HG03558 (cell line): ENCODE results near the gene SPACDR.

Experiments used
- ATAC-seq: cut with Tn5 transposase; IDR thresholded peaks from one replicate; pipeline ENCODE4 v1.9.1; 2021; ENCODE audit warnings: moderate number of reproducible peaks; ENCODE audit not compliant: unreplicated experiment; ENCODE audit errors: extremely low read depth

Gene SPACDR

DNA sequence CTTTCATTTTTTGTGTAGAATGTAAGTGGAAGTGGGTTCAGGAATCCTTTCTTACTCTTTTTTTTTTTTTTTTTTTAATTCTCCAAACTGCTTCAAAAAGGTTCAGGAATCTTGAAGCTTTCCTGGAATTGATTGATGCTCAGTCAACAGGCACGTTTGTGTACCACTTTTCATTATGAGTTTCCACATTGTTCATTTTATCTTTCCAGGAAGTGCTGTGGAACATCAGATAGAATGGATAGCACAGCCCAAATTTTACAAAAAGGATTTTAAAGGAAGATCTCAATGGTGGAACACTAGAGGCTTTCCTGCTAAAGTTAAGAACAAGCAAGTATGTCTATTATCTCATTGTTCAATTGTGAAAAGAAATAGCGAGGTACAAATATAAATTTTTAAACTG, 25.9 kb downstream of the SPACDR start:
- ATAC-seq, result no peak

- ATAC-seq, result no peak
Observed at GRCh38 chr7:100437150-100438100, 26.6 kb downstream of the SPACDR start.

GRCh38 chr7:100435401-100436304, 28.4 kb downstream of the SPACDR start:
- no peak for ATAC-seq

GRCh38 chr7:100434297-100435144, 29.5 kb downstream of the SPACDR start:
- no peak for ATAC-seq

DNA sequence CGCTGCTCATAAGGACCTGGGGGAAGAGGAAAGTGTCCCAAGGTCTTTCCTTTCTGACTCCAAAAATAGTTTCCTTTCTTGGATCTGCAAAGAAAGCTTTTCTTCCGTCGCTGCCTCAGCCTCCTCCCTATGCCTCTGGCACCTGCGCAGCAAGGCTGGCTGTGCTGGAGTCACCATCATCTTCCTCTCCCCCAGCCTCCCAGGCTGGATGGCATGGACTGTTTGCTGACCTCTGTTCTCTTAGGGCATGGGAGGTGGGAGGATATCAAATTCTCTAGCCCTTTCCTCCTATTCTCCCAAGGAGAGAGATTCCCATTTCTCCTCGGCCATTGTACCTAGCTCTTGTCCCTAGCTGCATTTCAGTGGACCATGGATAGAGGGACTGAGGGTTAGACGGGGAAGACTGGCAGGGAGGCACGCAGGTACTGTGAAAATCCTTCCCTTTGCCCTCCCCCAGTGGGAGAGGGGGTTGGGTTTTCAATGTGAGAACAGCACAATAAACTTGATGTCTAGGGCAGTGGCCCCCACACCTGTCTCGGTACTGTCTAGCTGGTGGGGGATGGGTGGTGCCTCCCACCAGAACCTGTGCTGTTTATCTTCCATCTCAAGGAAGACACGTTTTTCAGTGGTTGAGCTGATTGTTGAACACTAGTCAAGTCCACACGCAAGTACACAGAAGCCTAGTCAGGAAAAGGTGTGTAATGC, 30.3 kb downstream of the SPACDR start:
- ATAC-seq, result no peak

GRCh38 chr7:100433276-100433591, 30.8 kb downstream of the SPACDR start:
- ATAC-seq, result no peak

DNA sequence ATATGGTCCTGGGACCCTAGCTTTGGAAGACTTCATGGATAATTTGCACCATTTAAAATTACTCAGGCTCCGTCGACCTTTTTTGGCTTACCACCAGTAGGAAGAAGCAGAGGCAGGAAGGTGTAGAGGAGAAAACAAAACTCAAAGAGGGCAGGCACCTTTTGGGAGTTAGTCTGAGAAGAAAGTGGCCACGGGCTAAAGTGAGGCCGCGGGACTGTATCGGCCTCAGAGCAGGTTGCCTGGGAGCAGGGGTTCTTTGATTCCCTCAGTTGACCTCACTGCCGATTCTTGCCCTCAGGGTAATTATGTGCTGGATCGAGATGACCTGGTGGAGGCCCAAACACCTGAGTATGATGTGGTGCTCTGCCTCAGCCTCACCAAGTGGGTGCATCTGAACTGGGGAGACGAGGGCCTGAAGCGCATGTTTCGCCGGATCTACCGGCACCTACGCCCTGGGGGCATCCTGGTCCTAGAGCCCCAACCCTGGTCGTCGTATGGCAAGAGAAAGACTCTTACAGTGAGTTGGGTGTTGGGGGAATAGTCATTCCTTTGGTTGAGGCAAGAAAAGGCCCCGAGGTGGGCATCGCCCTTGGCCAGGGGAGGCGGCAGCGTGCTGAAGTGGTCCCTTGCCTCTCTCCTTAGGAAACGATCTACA, 31.3 kb downstream of the SPACDR start:
- no peak for ATAC-seq

DNA sequence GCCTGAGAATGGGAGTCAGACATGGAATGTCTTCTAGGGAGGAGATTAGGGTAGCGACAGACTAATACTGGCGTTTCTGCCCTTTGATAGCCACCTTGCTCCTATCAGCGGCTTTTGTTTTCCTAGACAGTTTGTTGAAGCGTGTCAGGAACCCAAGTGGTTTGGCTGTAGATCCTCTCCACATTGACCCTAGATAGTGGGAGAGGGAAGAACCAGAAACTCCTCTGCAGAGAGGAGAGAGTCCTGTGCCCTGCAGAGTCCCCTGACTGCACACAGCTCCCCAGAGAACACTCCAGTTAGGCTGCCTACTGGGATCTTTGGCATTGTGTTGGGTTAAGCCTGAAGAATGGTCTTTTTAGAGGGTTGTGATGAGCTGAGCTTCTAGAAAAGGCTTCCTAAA, 32.0 kb downstream of the SPACDR start:
- no peak for ATAC-seq

- ATAC-seq, result no peak
Observed at GRCh38 chr7:100431286-100431735, 32.7 kb downstream of the SPACDR start.

- ATAC-seq, result no peak
Observed at GRCh38 chr7:100430493-100431285, 33.4 kb downstream of the SPACDR start.

DNA sequence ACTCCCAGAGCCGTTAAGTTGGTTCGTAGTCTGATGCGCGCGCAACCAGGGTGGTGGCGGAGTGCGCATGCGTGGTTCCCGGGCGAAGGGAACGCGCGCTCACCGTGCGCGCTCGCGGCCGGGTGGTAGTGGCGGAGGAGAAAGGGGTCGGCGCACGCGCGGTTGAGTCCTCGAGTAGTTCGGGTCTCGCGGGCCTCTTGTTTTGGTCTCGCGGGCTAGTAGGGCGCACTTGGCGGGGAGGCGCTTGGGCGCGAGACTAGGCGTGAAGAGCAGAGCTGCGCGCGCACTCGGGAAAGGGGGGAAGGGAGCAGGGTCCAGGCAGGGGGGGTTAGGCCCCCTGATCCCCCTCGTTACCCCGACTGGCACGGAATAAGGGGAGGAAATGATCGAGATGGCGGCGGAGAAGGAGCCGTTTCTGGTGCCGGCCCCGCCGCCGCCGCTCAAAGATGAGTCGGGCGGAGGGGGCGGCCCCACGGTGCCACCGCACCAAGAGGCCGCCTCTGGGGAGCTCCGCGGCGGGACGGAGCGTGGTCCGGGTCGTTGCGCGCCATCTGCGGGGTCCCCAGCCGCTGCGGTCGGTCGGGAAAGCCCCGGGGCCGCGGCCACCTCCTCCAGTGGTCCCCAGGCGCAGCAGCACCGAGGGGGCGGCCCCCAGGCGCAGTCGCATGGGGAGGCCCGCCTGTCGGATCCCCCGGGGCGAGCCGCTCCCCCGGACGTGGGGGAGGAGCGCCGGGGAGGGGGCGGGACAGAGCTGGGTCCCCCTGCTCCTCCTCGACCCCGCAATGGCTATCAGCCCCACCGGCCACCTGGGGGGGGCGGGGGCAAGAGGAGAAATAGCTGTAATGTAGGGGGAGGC, 34.2 kb downstream of the SPACDR start, which contains the start of gene MEPCE:
MEPCE (plus strand) TSS at position 195 of the 856 bp plus-strand sequence; CDS start at position 383, 188 bp downstream.
- no peak for ATAC-seq

- no peak for ATAC-seq
Observed at GRCh38 chr7:100428967-100429636, 35.0 kb downstream of the SPACDR start.

- peak; percentile 23 for ATAC-seq
Observed at GRCh38 chr7:100428199-100428966, 35.7 kb downstream of the SPACDR start, which contains the start of gene ZCWPW1. Gene ZCWPW1, minus strand, starts transcription at chr7:100428703. Its CDS starts 8,054 bp downstream, at chr7:100420649.

DNA sequence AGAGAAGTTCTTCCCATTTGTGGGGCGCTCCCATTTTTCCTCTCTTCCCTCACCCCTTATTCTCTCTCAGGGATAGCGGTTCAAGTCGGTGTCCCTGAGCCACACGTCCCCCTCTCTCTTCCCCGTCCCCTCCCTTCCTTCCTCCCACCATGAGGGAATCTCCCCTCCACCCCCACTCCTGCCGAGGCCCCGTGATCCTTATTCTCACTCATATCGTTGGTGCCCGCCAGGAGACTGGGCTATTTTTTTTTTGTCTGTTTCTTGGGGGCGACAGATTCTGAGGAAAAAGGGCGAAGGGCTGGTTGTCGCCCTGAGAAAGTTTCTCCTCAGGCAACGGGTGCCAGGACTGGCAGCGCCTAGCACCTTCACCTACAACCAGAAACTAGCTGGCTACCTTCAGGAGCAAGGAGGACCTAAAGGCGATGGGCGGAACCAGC, 36.3 kb downstream of the SPACDR start:
- no peak for ATAC-seq

DNA sequence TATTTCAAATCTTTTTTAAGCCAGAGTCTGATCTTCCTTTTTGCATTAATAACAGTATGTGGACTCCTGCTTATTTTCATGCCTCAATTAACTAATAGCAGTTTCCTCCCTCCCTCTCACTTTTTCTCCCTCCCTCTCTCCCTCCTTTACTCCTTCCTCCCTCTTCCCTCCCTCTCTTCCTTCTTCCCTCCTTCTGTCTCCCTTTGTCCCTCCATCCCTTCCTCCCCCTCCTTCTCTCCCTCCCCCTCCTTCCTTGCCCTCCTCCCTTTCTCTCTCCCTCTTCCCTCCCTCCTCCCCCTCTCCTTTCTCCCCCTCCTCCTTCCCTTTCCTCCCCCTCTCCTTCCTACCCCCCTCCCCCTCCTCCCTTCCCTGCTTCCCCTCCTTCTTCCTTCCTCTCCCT, 37.5 kb downstream of the SPACDR start:
- ATAC-seq, result no peak

- ATAC-seq, result no peak
Observed at GRCh38 chr7:100425347-100425746, 38.7 kb downstream of the SPACDR start.
